ENCODE data around the gene TOPORS. TPM values are rescaled to one million over a fixed set of nuclear protein-coding genes. Genes with fewer than 3 reads are reported as not detected.
"Not testable (repeated sequence)": the region's sequence is repeated elsewhere in the genome, so short reads cannot be mapped to it uniquely, and the experiment has no call there.

TOPORS gene
- 26.9 and 28.1 TPM in 2 replicates for total RNA-seq (2014; rRNA removed; shearing (Covaris generic))
- polyA plus RNA-seq (2016; fragmentation: Nextera tagmentation; extraction: Ambion mirVana), result 16.4 and 18.7 TPM in 2 replicates

DNA sequence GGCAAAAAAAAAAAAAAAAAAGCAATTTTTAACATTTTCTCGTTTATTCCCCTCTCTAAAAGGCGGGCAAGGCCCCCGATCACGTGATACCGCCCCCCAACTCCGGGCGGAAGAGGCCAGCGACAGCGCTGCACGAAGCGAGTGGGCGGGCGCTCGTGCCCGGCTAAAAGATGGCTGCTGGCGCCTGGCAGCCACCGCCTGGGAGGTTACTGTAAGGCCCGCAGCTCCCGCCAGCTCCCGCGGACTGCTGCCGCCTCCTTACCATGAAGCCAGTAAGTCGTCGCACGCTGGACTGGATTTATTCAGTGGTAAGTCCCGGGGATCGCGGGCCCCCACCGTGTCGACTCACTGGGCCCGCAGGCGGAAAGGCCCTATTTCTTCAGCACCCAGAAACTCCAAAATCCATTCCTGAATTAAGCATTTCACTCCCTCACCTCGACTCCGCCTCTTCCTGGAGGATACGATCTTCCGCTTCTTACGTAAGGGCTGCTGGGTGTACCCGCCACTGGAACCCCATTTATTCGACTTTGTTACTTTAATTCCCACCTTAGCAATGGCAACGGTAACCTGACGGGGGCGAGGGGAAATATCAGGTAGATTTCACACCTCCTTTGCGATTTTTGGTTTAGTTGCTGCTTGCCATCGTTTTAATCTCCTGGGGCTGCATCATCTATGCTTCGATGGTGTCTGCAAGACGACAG is at the start of gene TOPORS, which contains the start of gene SMIM27:
Gene TOPORS, minus strand, starts transcription at position 415 of the 701 bp plus-strand sequence. Its CDS starts 150 bp downstream, at position 265.
Gene SMIM27, plus strand, starts transcription at position 156 of the 701 bp plus-strand sequence. Its CDS starts 108 bp downstream, at position 264.
- peak; percentile 98 for DNase-seq
- H3K79me2 ChIP-seq (ENCODE audit: insufficient read depth), result peaks cover 88% of the 10 kb centered on the region
- TF ChIP-seq EZH2phosphoT487 (IDR thresholded peaks at IDR 0.05; ENCODE audit: insufficient read depth, low read depth) (no peak), EZH2 (IDR thresholded peaks at IDR 0.05; ENCODE audit: insufficient read depth, poor library complexity, severe bottlenecking) (no peak)
- no peaks in the 10 kb centered on the region for H3K9me2 ChIP-seq (ENCODE audit: insufficient read depth)
- H3K4me3 ChIP-seq, result peak within 1 kb of the TSS; percentile 88
- H3K27me3 ChIP-seq (replicated peaks; ENCODE audit: insufficient read depth), result no peaks in the 10 kb centered on the region
- WGBS, 2 experiments (ENCODE audit: low coverage in 1 of 2, low lambda C conversion rate in 2 of 2, missing lambda C conversion rate in 2 of 2), result 0 to 1% methylated on average over 46 of the region's 46 CpGs
- H4K20me1 ChIP-seq (ENCODE audit: insufficient read depth), result no peaks in the 10 kb centered on the region
- H3K4me2 ChIP-seq (ENCODE audit: unreplicated experiment), result peak within 1 kb of the TSS; percentile 94
- H2AFZ ChIP-seq, result peak within 1 kb of the TSS; percentile 87
- in situ Hi-C loops (cut with MboI), result no loop called here
- H3K36me3 ChIP-seq (ENCODE audit: low read depth), result peaks cover 3% of the 10 kb centered on the region; the same call in 1 of the 2 replicates
- H3K9me3 ChIP-seq (ENCODE audit: low read depth), result no peaks in the 10 kb centered on the region
- peaks cover 29% of the 10 kb centered on the region for H3F3A ChIP-seq (ENCODE audit: insufficient read depth)
- H3K4me1 ChIP-seq (ENCODE audit: insufficient read depth), result peaks cover 14% of the 10 kb centered on the region; the same call in 1 of the 2 replicates
- peak within 1 kb of the TSS; percentile 98 for H3K27ac ChIP-seq
- peak within 1 kb of the TSS; percentile 97 for H3K9ac ChIP-seq

DNA sequence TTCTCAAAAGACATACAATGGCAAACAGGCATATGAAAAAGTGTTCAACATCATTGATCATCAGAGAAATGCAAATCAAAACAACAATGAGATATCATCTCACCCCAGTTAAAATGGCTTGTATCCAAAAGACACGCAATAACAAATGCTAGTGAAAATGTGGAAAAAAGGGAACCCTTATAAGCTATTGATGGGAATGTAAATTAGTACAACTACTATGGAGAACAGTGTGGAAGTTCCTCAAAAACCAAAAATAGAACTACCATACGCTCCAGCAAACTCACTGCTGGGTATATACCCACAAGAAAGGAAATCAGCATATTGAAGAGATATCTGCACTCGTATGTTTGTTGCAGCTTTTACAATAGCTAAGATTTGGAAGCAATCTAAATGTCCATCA is 46.6 kb upstream of the TOPORS start:
- H3K36me3 ChIP-seq (ENCODE audit: low read depth); H3K4me3 ChIP-seq; DNase-seq; H3K9me3 ChIP-seq (ENCODE audit: low read depth); in situ Hi-C loops (cut with MboI); H3K9ac ChIP-seq; H3K9me2 ChIP-seq (ENCODE audit: insufficient read depth); H3K79me2 ChIP-seq (ENCODE audit: insufficient read depth); H3K4me1 ChIP-seq (ENCODE audit: insufficient read depth); H3K27ac ChIP-seq; H2AFZ ChIP-seq; H3F3A ChIP-seq (ENCODE audit: insufficient read depth); H4K20me1 ChIP-seq (ENCODE audit: insufficient read depth); H3K4me2 ChIP-seq (ENCODE audit: unreplicated experiment): not testable (repeated sequence)
- 21 to 36% methylated on average over 3 of the region's 3 CpGs for whole genome bisulfite sequencing, 2 experiments (ENCODE audit: low coverage in 1 of 2, low lambda C conversion rate in 2 of 2, missing lambda C conversion rate in 2 of 2)
- H3K27me3 ChIP-seq (replicated peaks; ENCODE audit: insufficient read depth), result peaks cover 16% of the 10 kb centered on the region

DNA sequence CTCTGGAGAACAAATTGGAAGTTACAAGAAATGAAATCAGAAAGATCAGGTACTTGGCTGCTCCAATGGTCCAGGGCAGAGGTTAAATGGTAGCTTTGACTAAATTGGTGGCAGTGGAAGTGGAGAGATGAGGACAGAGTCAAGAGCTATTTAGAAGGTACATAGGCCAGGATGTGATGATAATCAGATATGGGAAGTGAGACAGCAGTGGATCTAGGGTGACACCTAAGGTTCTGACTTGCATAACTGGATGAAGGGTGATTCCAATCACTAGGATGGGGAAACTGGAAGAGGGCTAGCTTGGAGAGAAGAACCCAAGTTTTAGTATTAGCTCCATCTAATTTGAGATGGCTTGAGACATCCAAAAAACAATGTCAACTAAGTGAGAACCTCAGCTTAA is 44.5 kb upstream of the TOPORS start:
- in situ Hi-C loops (cut with MboI), result no loop called here

DNA sequence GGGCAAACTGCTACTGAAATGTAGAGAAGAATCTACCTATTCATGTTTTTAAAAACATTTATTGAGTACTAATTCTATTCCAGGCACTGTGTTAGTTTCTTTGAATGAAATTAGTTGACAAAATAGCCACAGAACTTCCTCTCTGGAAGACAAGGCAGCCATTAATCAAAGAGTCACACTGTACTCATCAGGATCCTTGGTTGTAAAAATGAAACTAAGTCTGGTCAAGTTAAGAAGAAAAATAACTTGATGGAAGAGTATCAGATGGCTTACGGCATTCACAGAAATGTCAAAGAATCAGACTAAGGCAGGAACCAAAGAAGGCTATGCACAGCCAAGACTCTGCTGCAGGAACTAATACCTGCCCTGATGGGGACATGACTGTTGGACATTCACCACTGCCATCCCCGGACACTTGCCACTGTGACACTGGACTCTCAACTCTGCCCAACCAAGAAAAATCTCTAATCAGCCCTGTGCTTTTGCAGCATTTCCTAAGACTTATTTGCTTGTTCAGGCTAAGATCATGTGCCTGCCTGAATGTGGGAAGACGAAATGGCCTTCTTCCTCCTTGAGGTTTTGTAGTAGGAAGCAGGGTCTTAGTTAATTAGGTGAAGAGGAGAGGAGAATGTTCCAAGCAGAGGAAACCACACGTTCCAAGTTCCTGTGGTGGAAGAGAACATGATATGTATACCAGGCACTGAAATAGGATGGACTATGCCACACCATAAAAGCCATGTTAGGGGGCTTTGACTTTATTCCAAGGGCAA is 43.9 kb upstream of the TOPORS start:
- Histone ChIP-seq H3K79me2 (ENCODE audit: insufficient read depth) (no peaks in the 10 kb centered on the region), H3K9me2 (ENCODE audit: insufficient read depth) (no peaks in the 10 kb centered on the region), H3K4me2 (ENCODE audit: unreplicated experiment) (no peak overlapping the region), H3K36me3 (ENCODE audit: low read depth) (no peaks in the 10 kb centered on the region), H2AFZ (no peak overlapping the region), H3F3A (ENCODE audit: insufficient read depth) (no peaks in the 10 kb centered on the region), H3K27ac (no peak overlapping the region), H3K9ac (no peak overlapping the region), H4K20me1 (ENCODE audit: insufficient read depth) (no peaks in the 10 kb centered on the region), H3K9me3 (ENCODE audit: low read depth) (no peaks in the 10 kb centered on the region), H3K4me3 (no peak overlapping the region), H3K4me1 (ENCODE audit: insufficient read depth) (no peaks in the 10 kb centered on the region), H3K27me3 (replicated peaks; ENCODE audit: insufficient read depth) (0 out of 2 replicates have a peak, but pooled peaks cover 8% of the 10 kb centered on the region)
- TF ChIP-seq EZH2phosphoT487 (IDR thresholded peaks at IDR 0.05; ENCODE audit: insufficient read depth, low read depth) (no peak), EZH2 (IDR thresholded peaks at IDR 0.05; ENCODE audit: insufficient read depth, poor library complexity, severe bottlenecking) (no peak)
- 48 to 49% methylated on average over 4 of the region's 4 CpGs for WGBS, 2 experiments (ENCODE audit: low coverage in 1 of 2, low lambda C conversion rate in 2 of 2, missing lambda C conversion rate in 2 of 2)
- in situ Hi-C loops (cut with MboI), result no loop called here
- no peak for DNase-seq

More for the DNA sequence above, 44.5 kb upstream of the TOPORS start:
- no peak for DNase-seq
- Histone ChIP-seq H3K9me3 (ENCODE audit: low read depth) (no peaks in the 10 kb centered on the region), H3K4me2 (ENCODE audit: unreplicated experiment) (no peak overlapping the region), H3K27me3 (replicated peaks; ENCODE audit: insufficient read depth) (peaks cover 13% of the 10 kb centered on the region), H3K9ac (no peak overlapping the region), H3K9me2 (ENCODE audit: insufficient read depth) (no peaks in the 10 kb centered on the region), H2AFZ (no peak overlapping the region), H3K4me1 (ENCODE audit: insufficient read depth) (no peaks in the 10 kb centered on the region), H3K79me2 (ENCODE audit: insufficient read depth) (no peaks in the 10 kb centered on the region), H4K20me1 (ENCODE audit: insufficient read depth) (no peaks in the 10 kb centered on the region), H3K27ac (no peak overlapping the region), H3K36me3 (ENCODE audit: low read depth) (no peaks in the 10 kb centered on the region), H3F3A (ENCODE audit: insufficient read depth) (no peaks in the 10 kb centered on the region), H3K4me3 (no peak overlapping the region)
- no peak for TF ChIP-seq EZH2phosphoT487 (IDR thresholded peaks at IDR 0.05; ENCODE audit: insufficient read depth, low read depth)
- TF ChIP-seq EZH2 (IDR thresholded peaks at IDR 0.05; ENCODE audit: insufficient read depth, poor library complexity, severe bottlenecking), result no peak
